ENCODE data around the gene TSPAN9. TPM values are rescaled to one million over a fixed set of nuclear protein-coding genes. Genes with fewer than 3 reads are reported as not detected.

TSPAN9 gene
- total RNA-seq, 1 experiment from 2014 or later: 13.4 TPM

GRCh38 chr12:3317481-3317815 is 240.3 kb downstream of the TSPAN9 start:
- no peak for DNase-seq (ENCODE audit: unreplicated experiment)
- Mint-ChIP-seq H3K27me3 (ENCODE audit: insufficient read depth, unreplicated experiment) (no peaks in the 10 kb centered on the region), H3K4me3 (ENCODE audit: unreplicated experiment) (no peak overlapping the region), H3K9me3 (ENCODE audit: unreplicated experiment) (no peaks in the 10 kb centered on the region), H3K27ac (ENCODE audit: low read depth, unreplicated experiment) (no peak overlapping the region), H3K4me1 (ENCODE audit: insufficient read depth, unreplicated experiment) (peaks cover 38% of the 10 kb centered on the region), H3K36me3 (ENCODE audit: insufficient read depth, unreplicated experiment) (no peaks in the 10 kb centered on the region)
- TF ChIP-seq CTCF (IDR thresholded peaks at IDR 0.05; ENCODE audit: unreplicated experiment): no peak
- ChIA-PET POLR2A (no interaction called here), CTCF (interaction anchor here (0.6 to 7.6 kb wide), 4 partner anchors 16 to 243 kb away, joined by 3 to 135 read pairs (median 4); no protein-coding TSS in a partner anchor)
- intact Hi-C loops (cut with micrococcal nuclease): no loop called here
- no TSS peak for BruUV-seq (replicated peaks)

DNA sequence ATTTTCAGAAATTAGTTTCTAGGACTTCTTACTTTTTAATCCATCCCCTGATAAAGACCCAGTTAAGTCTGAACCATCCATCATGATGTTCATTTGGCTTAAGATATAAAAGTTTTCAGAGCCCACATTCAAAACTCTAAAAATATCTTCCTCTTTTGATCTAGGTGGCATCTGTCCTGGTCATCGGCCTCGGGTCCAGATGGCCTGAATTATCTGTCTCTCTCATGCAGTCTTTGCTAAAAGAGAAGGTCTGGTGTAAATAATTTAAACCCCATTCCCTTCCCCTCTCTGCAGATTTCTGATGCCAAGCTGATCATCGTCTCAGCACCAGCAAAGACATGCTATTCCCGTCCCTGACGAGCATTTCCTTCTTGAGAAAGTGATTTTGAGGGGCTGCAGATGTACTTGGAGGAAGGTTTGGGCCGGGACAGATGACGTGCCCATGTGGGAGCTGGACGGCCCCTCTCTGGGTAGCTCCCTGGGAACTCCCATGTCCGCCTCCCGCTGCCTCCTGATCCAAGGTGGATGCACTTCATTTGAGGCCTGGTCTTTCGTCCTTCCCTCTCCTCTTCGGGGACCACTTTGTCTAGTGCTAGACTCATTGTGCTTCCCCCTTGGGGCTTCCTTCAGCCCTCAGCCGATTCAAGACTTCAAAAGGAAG is 240.8 kb downstream of the TSPAN9 start:
- H3K36me3 Mint-ChIP-seq (ENCODE audit: insufficient read depth, unreplicated experiment): no peaks in the 10 kb centered on the region
- TF ChIP-seq CTCF (IDR thresholded peaks at IDR 0.05; ENCODE audit: unreplicated experiment): no peak
- no peaks in the 10 kb centered on the region for H3K9me3 Mint-ChIP-seq (ENCODE audit: unreplicated experiment)
- BruUV-seq (replicated peaks): no TSS peak
- ChIA-PET POLR2A (no interaction called here), CTCF (interaction anchor here (0.6 to 7.6 kb wide), 4 partner anchors 17 to 243 kb away, joined by 3 to 135 read pairs (median 4); no protein-coding TSS in a partner anchor)
- no peak overlapping the region for H3K27ac Mint-ChIP-seq (ENCODE audit: low read depth, unreplicated experiment)
- no peak for DNase-seq (ENCODE audit: unreplicated experiment)
- H3K4me1 Mint-ChIP-seq (ENCODE audit: insufficient read depth, unreplicated experiment): peaks cover 36% of the 10 kb centered on the region
- intact Hi-C loops (cut with micrococcal nuclease): no loop called here
- H3K27me3 Mint-ChIP-seq (ENCODE audit: insufficient read depth, unreplicated experiment): no peaks in the 10 kb centered on the region
- no peak overlapping the region for H3K4me3 Mint-ChIP-seq (ENCODE audit: unreplicated experiment)

DNA sequence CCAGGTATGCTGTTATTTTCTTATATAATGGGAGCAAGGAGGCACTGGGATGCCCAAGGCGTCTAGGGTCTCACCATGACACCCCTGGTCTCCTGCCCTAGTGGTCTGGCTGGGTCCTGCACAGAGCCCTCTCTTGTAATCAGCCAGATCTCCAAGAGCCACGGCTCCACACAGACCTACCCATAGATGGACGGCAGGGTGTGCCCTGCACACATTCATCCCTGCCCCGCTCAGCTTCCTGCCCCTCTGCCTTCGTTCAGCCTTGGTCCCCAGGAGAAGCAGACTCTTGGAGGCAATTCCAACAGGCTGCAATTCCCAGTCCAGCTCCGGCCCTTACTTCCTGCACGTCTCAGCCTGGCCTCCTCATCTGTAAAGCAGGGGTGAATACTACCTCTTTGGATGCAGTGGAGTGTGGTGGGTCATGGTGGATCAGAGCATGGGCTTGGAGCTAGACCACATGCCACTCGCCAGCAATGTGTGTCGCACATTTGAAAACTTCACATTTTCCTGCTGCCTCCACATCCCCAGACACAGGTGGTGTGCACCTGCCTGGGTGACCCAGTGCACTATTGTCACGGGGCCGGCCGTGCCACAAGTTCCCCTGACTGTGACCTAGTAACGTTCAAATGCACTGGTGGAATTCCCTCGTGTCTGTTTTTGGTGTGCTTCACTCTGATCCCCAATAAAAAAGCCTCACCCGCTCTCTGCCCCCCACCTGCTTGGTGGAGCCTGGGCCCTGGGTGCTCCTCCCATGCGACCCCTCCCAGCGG is 242.7 kb downstream of the TSPAN9 start:
- intact Hi-C loops (cut with micrococcal nuclease): no loop called here
- no peaks in the 10 kb centered on the region for H3K36me3 Mint-ChIP-seq (ENCODE audit: insufficient read depth, unreplicated experiment)
- no TSS peak for BruUV-seq (replicated peaks)
- CTCF ChIA-PET: interaction anchor here (0.6 to 0.7 kb wide), 2 partner anchors 18 to 286 kb away, joined by 3 read pairs; no protein-coding TSS in a partner anchor
- TF ChIP-seq CTCF (IDR thresholded peaks at IDR 0.05; ENCODE audit: unreplicated experiment): no peak
- H3K27ac Mint-ChIP-seq (ENCODE audit: low read depth, unreplicated experiment): no peak overlapping the region
- no peak overlapping the region for H3K4me3 Mint-ChIP-seq (ENCODE audit: unreplicated experiment)
- no peaks in the 10 kb centered on the region for H3K27me3 Mint-ChIP-seq (ENCODE audit: insufficient read depth, unreplicated experiment)
- no peaks in the 10 kb centered on the region for H3K9me3 Mint-ChIP-seq (ENCODE audit: unreplicated experiment)
- H3K4me1 Mint-ChIP-seq (ENCODE audit: insufficient read depth, unreplicated experiment): peaks cover 16% of the 10 kb centered on the region
- DNase-seq (ENCODE audit: unreplicated experiment): no peak
- POLR2A ChIA-PET: no interaction called here

- no peaks in the 10 kb centered on the region for H3K9me3 Mint-ChIP-seq (ENCODE audit: unreplicated experiment)
- no TSS peak for BruUV-seq (replicated peaks)
- TF ChIP-seq CTCF (IDR thresholded peaks at IDR 0.05; ENCODE audit: unreplicated experiment): no peak
- H3K27me3 Mint-ChIP-seq (ENCODE audit: insufficient read depth, unreplicated experiment): no peaks in the 10 kb centered on the region
- intact Hi-C loops (cut with micrococcal nuclease): no loop called here
- H3K36me3 Mint-ChIP-seq (ENCODE audit: insufficient read depth, unreplicated experiment): no peaks in the 10 kb centered on the region
- no peak overlapping the region for H3K4me3 Mint-ChIP-seq (ENCODE audit: unreplicated experiment)
- no peak for DNase-seq (ENCODE audit: unreplicated experiment)
- no peak overlapping the region for H3K27ac Mint-ChIP-seq (ENCODE audit: low read depth, unreplicated experiment)
- CTCF ChIA-PET: interaction anchor here (0.7 kb wide), 1 partner anchor 19 kb away, joined by 3 read pairs; no protein-coding TSS in a partner anchor
- peaks cover 5% of the 10 kb centered on the region for H3K4me1 Mint-ChIP-seq (ENCODE audit: insufficient read depth, unreplicated experiment)
- POLR2A ChIA-PET: interaction anchor here (0.7 kb wide), 1 partner anchor 614 kb away, joined by 3 read pairs; no protein-coding TSS in a partner anchor
These were observed 243.8 kb downstream of the TSPAN9 start for GRCh38 chr12:3320881-3321509.

Data from MCF 10A (cell line).